Astrocyte (in vitro differentiated cells and primary cell): ENCODE measurements around the gene HYI. TPM values are rescaled to one million over a fixed set of nuclear protein-coding genes. Genes with fewer than 3 reads are reported as not detected.

ENCODE experiments used
- DNase-seq: peaks from one replicate; pipeline ENCODE4 v3.0.0-alpha.2; 2010; ENCODE audit warnings: low read depth
- FAIRE-seq: peaks from 2 replicates; lab custom pipeline; 2011; peaks lifted over from hg19 to GRCh38; lab: Jason Lieb, UNC
- H2AFZ ChIP-seq: 2 replicates; pipeline ENCODE4 v1.6.0; 2012; ENCODE audit warnings: low read depth, low read length, inconsistent platforms
- H3K27ac ChIP-seq: 2 replicates; pipeline ENCODE4 v1.5.1; 2011; ENCODE audit warnings: low read depth, low read length, inconsistent platforms
- H3K27me3 ChIP-seq: 2 replicates; pipeline ENCODE4 v1.6.0; 2011; ENCODE audit warnings: low read length, inconsistent platforms; ENCODE audit not compliant: insufficient read depth
- H3K36me3 ChIP-seq: 2 replicates; pipeline ENCODE4 v1.5.1; 2011; ENCODE audit warnings: low read length, inconsistent platforms; ENCODE audit not compliant: insufficient read depth
- H3K4me1 ChIP-seq: 2 replicates; pipeline ENCODE4 v1.5.1; 2011; ENCODE audit warnings: low read length, inconsistent platforms; ENCODE audit not compliant: insufficient read depth
- H3K4me2 ChIP-seq: 2 replicates; pipeline ENCODE4 v1.6.0; 2012; ENCODE audit warnings: low read length, inconsistent platforms
- H3K4me3 ChIP-seq: 2 replicates; pipeline ENCODE4 v1.5.1; 2011; ENCODE audit warnings: low read depth, mild to moderate bottlenecking, low read length, inconsistent platforms; ENCODE audit not compliant: insufficient read depth
- H3K79me2 ChIP-seq: 2 replicates; pipeline ENCODE4 v1.6.0; 2012; ENCODE audit warnings: mild to moderate bottlenecking, low read length, inconsistent platforms; ENCODE audit not compliant: insufficient read depth
- H3K9ac ChIP-seq: 2 replicates; pipeline ENCODE4 v1.6.0; 2012; ENCODE audit warnings: mild to moderate bottlenecking, low read length, inconsistent platforms
- H3K9me3 ChIP-seq: 2 replicates; pipeline ENCODE4 v1.5.1; 2012; ENCODE audit warnings: low read depth, mild to moderate bottlenecking, low read length, inconsistent platforms; ENCODE audit not compliant: insufficient read depth
- H4K20me1 ChIP-seq: 2 replicates; pipeline ENCODE4 v1.6.0; 2012; ENCODE audit warnings: low read length, inconsistent platforms; ENCODE audit not compliant: insufficient read depth
- H3K27ac Mint-ChIP-seq: one replicate; pipeline ENCODE4 v1.8.0; 2021; ENCODE audit warnings: mild to moderate bottlenecking, mixed read lengths; ENCODE audit not compliant: unreplicated experiment
- H3K27me3 Mint-ChIP-seq: one replicate; pipeline ENCODE4 v1.8.0; 2021; ENCODE audit warnings: low read depth, mixed read lengths; ENCODE audit not compliant: unreplicated experiment
- H3K36me3 Mint-ChIP-seq: one replicate; pipeline ENCODE4 v1.8.0; 2021; ENCODE audit warnings: low read depth, mixed read lengths; ENCODE audit not compliant: unreplicated experiment
- H3K4me1 Mint-ChIP-seq: one replicate; pipeline ENCODE4 v1.8.0; 2021; ENCODE audit warnings: low read depth, mixed read lengths; ENCODE audit not compliant: unreplicated experiment
- H3K4me3 Mint-ChIP-seq: one replicate; pipeline ENCODE4 v1.8.0; 2021; ENCODE audit warnings: mild to moderate bottlenecking, moderate library complexity, mixed read lengths; ENCODE audit not compliant: unreplicated experiment
- H3K9me3 Mint-ChIP-seq: one replicate; pipeline ENCODE4 v1.8.0; 2021; ENCODE audit warnings: mild to moderate bottlenecking, mixed read lengths; ENCODE audit not compliant: unreplicated experiment
- CTCF ChIP-seq: IDR thresholded peaks from 2 replicates; pipeline ENCODE4 v1.5.1; 2011; ENCODE audit warnings: low read depth, mild to moderate bottlenecking, inconsistent platforms, low read length, moderate library complexity; ENCODE audit not compliant: insufficient read depth
- EZH2 ChIP-seq: IDR thresholded peaks from 2 replicates; pipeline ENCODE4 v1.6.1; 2012; ENCODE audit warnings: mild to moderate bottlenecking, low read length, inconsistent platforms; ENCODE audit not compliant: insufficient read depth
- total RNA-seq: library from RNA; stranded (reverse); gene quantifications from 2 replicates; pipeline ENCODE4 v1.2.1, GENCODE V29; 2021

HYI gene
- total RNA-seq, 1 donor from 2014 or later, result 31.0 TPM

- H3K4me1 Mint-ChIP-seq, result peaks cover 21% of the 10 kb centered on the region
These were observed 12.7 kb upstream of the HYI start for GRCh38 chr1:43466403-43466802.

GRCh38 chr1:43465505-43466067 is 11.9 kb upstream of the HYI start:
- H3K9me3 ChIP-seq, result no peaks in the 10 kb centered on the region
- Mint-ChIP-seq H3K4me1 (peaks cover 17% of the 10 kb centered on the region), H3K4me3 (no peak overlapping the region), H3K9me3 (peaks cover 5% of the 10 kb centered on the region), H3K27me3 (no peaks in the 10 kb centered on the region), H3K36me3 (no peaks in the 10 kb centered on the region), H3K27ac (no peak overlapping the region)
- no peak overlapping the region for H3K4me2 ChIP-seq
- peaks cover 11% of the 10 kb centered on the region for H3K4me1 ChIP-seq
- no peaks in the 10 kb centered on the region for H4K20me1 ChIP-seq
- DNase-seq (no peak), FAIRE-seq (no peak)
- no peak overlapping the region for H2AFZ ChIP-seq
- no peaks in the 10 kb centered on the region for H3K27me3 ChIP-seq
- H3K4me3 ChIP-seq, result no peak overlapping the region
- H3K36me3 ChIP-seq, result no peaks in the 10 kb centered on the region
- TF ChIP-seq CTCF, result no peak
- TF ChIP-seq EZH2, result no peak
- no peak overlapping the region for H3K9ac ChIP-seq
- H3K27ac ChIP-seq, result no peak overlapping the region
- no peaks in the 10 kb centered on the region for H3K79me2 ChIP-seq

More at GRCh38 chr1:43466403-43466802, 12.7 kb upstream of the HYI start:
- Histone ChIP-seq H3K79me2 (no peaks in the 10 kb centered on the region), H3K27ac (no peak overlapping the region), H3K27me3 (no peaks in the 10 kb centered on the region), H3K9me3 (no peaks in the 10 kb centered on the region), H3K9ac (no peak overlapping the region), H2AFZ (peak overlapping the region; percentile 14), H4K20me1 (no peaks in the 10 kb centered on the region), H3K36me3 (no peaks in the 10 kb centered on the region), H3K4me2 (no peak overlapping the region), H3K4me1 (peaks cover 11% of the 10 kb centered on the region), H3K4me3 (no peak overlapping the region)
- FAIRE-seq (no peak), DNase-seq (peak; percentile 38)
- TF ChIP-seq CTCF, result no peak
- no peak for TF ChIP-seq EZH2
- H3K36me3 Mint-ChIP-seq, result no peaks in the 10 kb centered on the region
- H3K27ac Mint-ChIP-seq, result peak overlapping the region; percentile 29
- no peaks in the 10 kb centered on the region for H3K27me3 Mint-ChIP-seq
- no peak overlapping the region for H3K4me3 Mint-ChIP-seq
- peaks cover 4% of the 10 kb centered on the region for H3K9me3 Mint-ChIP-seq
